IPS-11a (cell line): ENCODE data around the gene KRIT1.
"Not testable (repeated sequence)": the region's sequence is repeated elsewhere in the genome, so short reads cannot be mapped to it uniquely, and the experiment has no call there.

Experiments
- H3K4me3 ChIP-seq: one replicate; pipeline ENCODE4 v1.5.1; 2013; ENCODE audit warnings: low read depth, low read length, control low read depth

KRIT1 gene

GRCh38 chr7:92250603-92251002 lies 4.9 kb upstream of the KRIT1 start:
- H3K4me3 ChIP-seq, result no peak overlapping the region

- peak overlapping the region; percentile 94 for H3K4me3 ChIP-seq
Measured at GRCh38 chr7:92246360-92247101, 817 bp upstream of the KRIT1 start.

- H3K4me3 ChIP-seq, result peak overlapping the region; percentile 94
Measured at GRCh38 chr7:92244808-92245486, 767 bp downstream of the KRIT1 start.

- H3K4me3 ChIP-seq, result no peak overlapping the region
Measured at GRCh38 chr7:92242972-92243371, 2.7 kb downstream of the KRIT1 start.

GRCh38 chr7:92230547-92230946 lies 15.2 kb downstream of the KRIT1 start:
- no peak overlapping the region for H3K4me3 ChIP-seq

GRCh38 chr7:92228742-92229141 lies 17.0 kb downstream of the KRIT1 start:
- no peak overlapping the region for H3K4me3 ChIP-seq

- H3K4me3 ChIP-seq, result no peak overlapping the region
Measured at GRCh38 chr7:92228100-92228499, 17.6 kb downstream of the KRIT1 start.

GRCh38 chr7:92226981-92227380 lies 18.7 kb downstream of the KRIT1 start:
- H3K4me3 ChIP-seq, result no peak overlapping the region

- no peak overlapping the region for H3K4me3 ChIP-seq
Measured at GRCh38 chr7:92221766-92222165, 23.9 kb downstream of the KRIT1 start.

- no peak overlapping the region for H3K4me3 ChIP-seq
Measured at GRCh38 chr7:92206672-92207071, 39.0 kb downstream of the KRIT1 start.

GRCh38 chr7:92205987-92206386 lies 39.7 kb downstream of the KRIT1 start:
- H3K4me3 ChIP-seq, result no peak overlapping the region

- H3K4me3 ChIP-seq, result no peak overlapping the region
Measured at GRCh38 chr7:92200791-92201190, 44.9 kb downstream of the KRIT1 start.

GRCh38 chr7:92192326-92192725 lies 53.4 kb downstream of the KRIT1 start:
- H3K4me3 ChIP-seq, result no peak overlapping the region

- not testable (repeated sequence) for H3K4me3 ChIP-seq
Measured at GRCh38 chr7:92189246-92189645, 56.5 kb downstream of the KRIT1 start.

GRCh38 chr7:92184294-92184693 lies 61.4 kb downstream of the KRIT1 start:
- H3K4me3 ChIP-seq, result not testable (repeated sequence)

GRCh38 chr7:92178928-92179924 lies 66.5 kb downstream of the KRIT1 start, which contains the start of gene LRRD1:
LRRD1 (minus strand) TSS chr7:92179142; CDS start chr7:92165202, 13,940 bp downstream.
- peak within 1 kb of the TSS; percentile 20 for H3K4me3 ChIP-seq

GRCh38 chr7:92177362-92177761 lies 68.4 kb downstream of the KRIT1 start:
- no peak overlapping the region for H3K4me3 ChIP-seq

GRCh38 chr7:92169529-92169928 lies 76.2 kb downstream of the KRIT1 start:
- not testable (repeated sequence) for H3K4me3 ChIP-seq

- no peak overlapping the region for H3K4me3 ChIP-seq
Measured at GRCh38 chr7:92161271-92161670, 84.4 kb downstream of the KRIT1 start.

GRCh38 chr7:92158660-92159575 lies 86.8 kb downstream of the KRIT1 start:
- H3K4me3 ChIP-seq, result no peak overlapping the region
